ENCODE data around the gene SCUBE1. TPM values are rescaled to one million over a fixed set of nuclear protein-coding genes. Genes with fewer than 3 reads are reported as not detected.

The SCUBE1 gene
- total and polyA plus RNA-seq, 2 of the 4 experiments (the other 2 are of a cell fraction), result not detected

GRCh38 chr22:43187171-43188099, 155.7 kb downstream of the SCUBE1 start:
- dilution Hi-C loops (cut with HindIII; ENCODE audit: low sequenced_read_pairs, unreplicated experiment), result no loop called here
- TF ChIP-seq MAFK (IDR thresholded peaks at IDR 0.05; ENCODE audit: low read depth, low read length), result no peak
- TF ChIP-seq, protein P1, sequence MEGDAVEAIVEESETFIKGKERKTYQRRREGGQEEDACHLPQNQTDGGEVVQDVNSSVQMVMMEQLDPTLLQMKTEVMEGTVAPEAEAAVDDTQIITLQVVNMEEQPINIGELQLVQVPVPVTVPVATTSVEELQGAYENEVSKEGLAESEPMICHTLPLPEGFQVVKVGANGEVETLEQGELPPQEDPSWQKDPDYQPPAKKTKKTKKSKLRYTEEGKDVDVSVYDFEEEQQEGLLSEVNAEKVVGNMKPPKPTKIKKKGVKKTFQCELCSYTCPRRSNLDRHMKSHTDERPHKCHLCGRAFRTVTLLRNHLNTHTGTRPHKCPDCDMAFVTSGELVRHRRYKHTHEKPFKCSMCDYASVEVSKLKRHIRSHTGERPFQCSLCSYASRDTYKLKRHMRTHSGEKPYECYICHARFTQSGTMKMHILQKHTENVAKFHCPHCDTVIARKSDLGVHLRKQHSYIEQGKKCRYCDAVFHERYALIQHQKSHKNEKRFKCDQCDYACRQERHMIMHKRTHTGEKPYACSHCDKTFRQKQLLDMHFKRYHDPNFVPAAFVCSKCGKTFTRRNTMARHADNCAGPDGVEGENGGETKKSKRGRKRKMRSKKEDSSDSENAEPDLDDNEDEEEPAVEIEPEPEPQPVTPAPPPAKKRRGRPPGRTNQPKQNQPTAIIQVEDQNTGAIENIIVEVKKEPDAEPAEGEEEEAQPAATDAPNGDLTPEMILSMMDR (conservative IDR thresholded peaks at IDR 0.05; ENCODE audit: low read depth, low read length), result peak; percentile 91
- peak; percentile 84; the same call in 1 of the 2 replicates for TF ChIP-seq MAZ (IDR thresholded peaks at IDR 0.05; ENCODE audit: borderline replicate concordance, low read depth, low read length)
- TF ChIP-seq BHLHE40 (IDR thresholded peaks at IDR 0.05; ENCODE audit: low read depth, low read length), result peak; percentile 15; the same call in 1 of the 2 replicates
- TF ChIP-seq RFX5 (IDR thresholded peaks at IDR 0.05; ENCODE audit: low read depth, low read length), result no peak
- no peak; the same call in 1 of the 2 replicates for TF ChIP-seq USF2 (IDR thresholded peaks at IDR 0.05; ENCODE audit: low read depth, low read length)
- TF ChIP-seq POLR2A (IDR thresholded peaks at IDR 0.05; ENCODE audit: low read depth, low read length), result peak; percentile 57; the same call in 1 of the 2 replicates
- TF ChIP-seq ELK1 (IDR thresholded peaks at IDR 0.05; ENCODE audit: borderline replicate concordance, low read depth, low read length), result no peak
- TF ChIP-seq NFE2L2 (IDR thresholded peaks at IDR 0.05; ENCODE audit: low read depth, low read length), result no peak
- TF ChIP-seq FOS (IDR thresholded peaks at IDR 0.05; ENCODE audit: low read depth, low read length), result no peak
- TF ChIP-seq CEBPB (IDR thresholded peaks at IDR 0.05; ENCODE audit: low read depth, low read length), result no peak
- TF ChIP-seq MXI1 (IDR thresholded peaks at IDR 0.05; ENCODE audit: borderline replicate concordance, low read depth, low read length), result 0 out of 2 replicates have a peak, but pooled peaks have one; percentile 10

More at GRCh38 chr22:43187171-43188099, 155.7 kb downstream of the SCUBE1 start:
- no peaks in the 10 kb centered on the region for H3K9me3 ChIP-seq (ENCODE audit: control insufficient read depth, insufficient read depth, low read length)
- intact Hi-C loops (cut with micrococcal nuclease) (no loop called here), in situ Hi-C loops (cut with MboI; ENCODE audit: low sequenced_read_pairs) (no loop called here)
- peak overlapping the region; percentile 47 for H3K4me3 ChIP-seq (ENCODE audit: insufficient read depth, low read depth, low read length)
- peaks cover 17% of the 10 kb centered on the region for H4K20me1 ChIP-seq (ENCODE audit: insufficient read depth, low read length)
- peaks cover 18% of the 10 kb centered on the region for H3K9me1 ChIP-seq (ENCODE audit: insufficient read depth, low read length)
- H2BK15ac ChIP-seq (ENCODE audit: low read depth, low read length), result peak overlapping the region; percentile 28; the same call in 2 of the 3 replicates
- H3K4me1 ChIP-seq (ENCODE audit: control insufficient read depth, insufficient read depth, low read length), result peaks cover 11% of the 10 kb centered on the region
- WGBS, 2 experiments (ENCODE audit: extremely low coverage in 2 of 2, insufficient read length in 1 of 2), result 2% methylated on average over 28 of the region's 86 CpGs; no CpG with 5 or more reads in 1 of the 2 experiments
- peak overlapping the region; percentile 78 for H2BK5ac ChIP-seq (ENCODE audit: low read depth, low read length, poor library complexity, severe bottlenecking)
- H4K8ac ChIP-seq (ENCODE audit: low read depth in 2 of 2, low read length in 2 of 2), result peak overlapping the region; percentile 97 to 100
- POLR2A ChIA-PET (ENCODE audit: unreplicated experiment), result interaction anchor here (0.6 kb wide), 3 partner anchors 29 to 866 kb away, joined by 3 to 16 read pairs (median 4); no protein-coding TSS in a partner anchor
- H3K4me2 ChIP-seq (ENCODE audit: low read depth, low read length), result peak overlapping the region; percentile 86
- H3K79me1 ChIP-seq (ENCODE audit: low read depth in 1 of 2, low read length in 2 of 2), result peaks cover 3 to 39% of the 10 kb centered on the region in 2 experiments; a peak in 3 of 4 replicates
- peak overlapping the region; percentile 91 for H4K5ac ChIP-seq (ENCODE audit: low read depth, low read length)
- H3K9ac ChIP-seq (ENCODE audit: low read depth, low read length), result peak overlapping the region; percentile 58
- H3K56ac ChIP-seq (ENCODE audit: extremely low read depth, insufficient read depth, low read length), result peak overlapping the region; percentile 84; the same call in 1 of the 2 replicates
- peak overlapping the region; percentile 92 for H3K14ac ChIP-seq (replicated peaks; ENCODE audit: low read depth, low read length)
- 0 out of 2 replicates have a peak, but pooled peaks cover 1% of the 10 kb centered on the region for H3K36me3 ChIP-seq (ENCODE audit: control insufficient read depth, insufficient read depth, low read length)
- ATAC-seq (ENCODE audit: low read depth) (peak; percentile 88), DNase-seq (peak; percentile 92)
- CTCF ChIA-PET, result interaction anchor here (0.6 to 1.6 kb wide), 6 partner anchors 13 to 719 kb away, joined by 3 to 10 read pairs (median 3); no protein-coding TSS in a partner anchor
- peak overlapping the region; percentile 74 for H3K23ac ChIP-seq (ENCODE audit: low read depth, low read length)
- H3K27ac ChIP-seq (ENCODE audit: insufficient read depth, low read length), result peak overlapping the region; percentile 81
- H2AFZ ChIP-seq (replicated peaks; ENCODE audit: low read length, poor library complexity), result peak overlapping the region; percentile 99
- no peak overlapping the region for H2BK20ac ChIP-seq (ENCODE audit: low read depth, low read length)
- H2BK120ac ChIP-seq (ENCODE audit: low read depth, low read length), result peak overlapping the region; percentile 65
- peak overlapping the region; percentile 85 for H3K4ac ChIP-seq (ENCODE audit: low read depth, low read length)
- peak overlapping the region; percentile 96 for H4K91ac ChIP-seq (ENCODE audit: insufficient read depth, low read depth, low read length)
- no TSS peak for BruUV-seq (replicated peaks)
- H2AK9ac ChIP-seq (replicated peaks; ENCODE audit: low read depth, low read length, poor library complexity), result peak overlapping the region; percentile 95
- H2AK5ac ChIP-seq (ENCODE audit: low read depth, low read length), result peak overlapping the region; percentile 63
- peaks cover 3% of the 10 kb centered on the region for H3K27me3 ChIP-seq (ENCODE audit: control insufficient read depth, insufficient read depth, low read length)
- peak overlapping the region; percentile 61 for H3K18ac ChIP-seq (ENCODE audit: low read depth, low read length)

Measured in IMR-90 (cell line).